Neural cell (in vitro differentiated cells): Measurements from ENCODE around the gene RND3. TPM values are rescaled to one million over a fixed set of nuclear protein-coding genes. Genes with fewer than 3 reads are reported as not detected.

Experiments used
- H2AFZ ChIP-seq: fragments of 200-600, 300-800 bp; sonication (generic), shearing (Covaris generic); 2 replicates; pipeline ENCODE4 v1.6.0; 2014; ENCODE audit warnings: low read depth, mild to moderate bottlenecking, antibody characterized with exemption, low read length, moderate library complexity
- H3F3A ChIP-seq: fragments of 200-600 bp; shearing (Covaris generic); 2 replicates; pipeline ENCODE4 v1.6.1; 2016; ENCODE audit warnings: mild to moderate bottlenecking, moderate library complexity, mixed read lengths, antibody characterized with exemption, low read length; ENCODE audit not compliant: insufficient read depth, poor library complexity, severe bottlenecking
- H3K27ac ChIP-seq: fragments of 200-600, 300-800 bp; sonication (generic), shearing (Covaris generic); 2 replicates; pipeline ENCODE4 v1.5.1; 2014; ENCODE audit warnings: mild to moderate bottlenecking, low read length, moderate library complexity
- H3K27me3 ChIP-seq: fragments of 300-800, 200-600 bp; sonication (generic), shearing (Covaris generic); 2 replicates; pipeline ENCODE4 v1.6.0; 2014; ENCODE audit warnings: mild to moderate bottlenecking, low read depth, low read length, moderate library complexity; ENCODE audit not compliant: insufficient read depth
- H3K36me3 ChIP-seq: fragments of 300-800, 200-600 bp; sonication (generic), shearing (Covaris generic); 2 replicates; pipeline ENCODE4 v1.5.1; 2014; ENCODE audit warnings: mild to moderate bottlenecking, antibody characterized with exemption, low read length, moderate library complexity; ENCODE audit not compliant: insufficient read depth
- H3K4me2 ChIP-seq: fragments of 300-800, 200-600 bp; sonication (generic), shearing (Covaris generic); 2 replicates; pipeline ENCODE4 v1.6.0; 2014; ENCODE audit warnings: mild to moderate bottlenecking, low read length
- H3K4me3 ChIP-seq: fragments of 300-800, 200-600 bp; sonication (generic), shearing (Covaris generic); 2 replicates; pipeline ENCODE4 v1.5.1; 2014; ENCODE audit warnings: mild to moderate bottlenecking, low read length, moderate library complexity
- H3K79me2 ChIP-seq: fragments of 200-600 bp; shearing (Covaris generic); replicated peaks from 2 replicates; pipeline ENCODE4 v1.6.0; 2014; ENCODE audit warnings: mild to moderate bottlenecking, low read length, moderate library complexity; ENCODE audit not compliant: insufficient read depth
- H3K9ac ChIP-seq: fragments of 300-800, 200-600 bp; sonication (generic), shearing (Covaris generic); 2 replicates; pipeline ENCODE4 v1.6.1; 2016; ENCODE audit warnings: mild to moderate bottlenecking, low read length, mixed read lengths
- H3K9me2 ChIP-seq: fragments of 200-600 bp; shearing (Covaris generic); 2 replicates; pipeline ENCODE4 v1.6.1; 2016; ENCODE audit warnings: mild to moderate bottlenecking, low read length, mixed read lengths; ENCODE audit not compliant: insufficient read depth
- H3K9me3 ChIP-seq: fragments of 200-600, 300-800 bp; sonication (generic), shearing (Covaris generic); 2 replicates; pipeline ENCODE4 v1.6.1; 2016; ENCODE audit warnings: mild to moderate bottlenecking, mixed run types, low read length, moderate library complexity, mixed read lengths
- H4K20me1 ChIP-seq: fragments of 200-600 bp; shearing (Covaris generic); 2 replicates; pipeline ENCODE4 v1.6.1; 2016; ENCODE audit warnings: mild to moderate bottlenecking, mixed run types; ENCODE audit not compliant: insufficient read depth
- EP300 ChIP-seq: fragments of 450-650 bp; conservative IDR thresholded peaks from 2 replicates; pipeline ENCODE4 v1.6.1; 2014; ENCODE audit warnings: antibody characterized with exemption, mild to moderate bottlenecking, moderate library complexity; ENCODE audit not compliant: poor library complexity, severe bottlenecking
- EZH2 ChIP-seq: fragments of 200-600, 300-800 bp; shearing (Covaris generic), sonication (generic); IDR thresholded peaks from 2 replicates; pipeline ENCODE4 v1.6.1; 2014; ENCODE audit warnings: antibody characterized with exemption, low read length, borderline replicate concordance, mild to moderate bottlenecking; ENCODE audit not compliant: insufficient read depth, poor library complexity, severe bottlenecking
- MXI1 ChIP-seq: fragments of 450-650 bp; conservative IDR thresholded peaks from 2 replicates; pipeline ENCODE4 v1.6.1; 2014; ENCODE audit warnings: antibody characterized with exemption, mild to moderate bottlenecking; ENCODE audit not compliant: poor library complexity, severe bottlenecking
- POLR2AphosphoS5 ChIP-seq: IDR thresholded peaks from 2 replicates; pipeline ENCODE4 v1.6.1; 2012
- RAD21 ChIP-seq: fragments of 450-650 bp; conservative IDR thresholded peaks from 2 replicates; pipeline ENCODE4 v1.6.1; 2014; ENCODE audit warnings: antibody characterized with exemption, mild to moderate bottlenecking, moderate library complexity
- SMC3 ChIP-seq: fragments of 450-650 bp; conservative IDR thresholded peaks from 2 replicates; pipeline ENCODE4 v1.6.1; 2014; ENCODE audit warnings: antibody characterized with exemption, mild to moderate bottlenecking, moderate library complexity; ENCODE audit not compliant: poor library complexity
- polyA plus RNA-seq: library from polyadenylated mRNA; depleted of rRNA; stranded (reverse); fragments of >200 nt; gene quantifications from 2 replicates; pipeline ENCODE4 v1.2.3, GENCODE V29; 2014
- TF ChIP-seq, protein P1 (sequence below): IDR thresholded peaks from 2 replicates; pipeline ENCODE4 v1.6.1; 2012; ENCODE audit warnings: borderline replicate concordance
- TF ChIP-seq, protein P2 (sequence below): fragments of 450-650 bp; IDR thresholded peaks from 2 replicates; pipeline ENCODE4 v1.5.1; 2014; ENCODE audit warnings: antibody characterized with exemption, mild to moderate bottlenecking, moderate library complexity; ENCODE audit not compliant: poor library complexity, severe bottlenecking

The RND3 gene
- polyA plus RNA-seq, 1 donor from 2014 or later = 143 TPM

DNA sequence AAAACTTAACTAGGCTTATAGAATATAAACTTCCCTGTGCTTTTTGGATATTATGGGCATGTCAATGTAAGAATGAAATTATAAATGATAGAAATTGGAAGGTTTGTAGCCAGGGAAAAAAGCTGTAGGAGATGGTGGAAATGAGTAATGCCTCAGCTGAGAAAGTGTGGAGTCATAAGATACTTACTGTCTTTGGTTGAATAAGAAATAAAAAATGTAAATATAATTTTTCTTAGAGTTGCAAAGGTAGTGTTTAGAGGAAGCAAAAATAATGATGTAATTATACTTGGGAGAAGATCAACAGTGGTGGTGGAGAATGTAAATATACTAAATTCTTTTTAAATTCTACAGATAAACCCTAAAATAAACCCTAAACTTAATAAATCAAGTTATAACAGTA lies 26.2 kb upstream of the RND3 start:
- Histone ChIP-seq H3K27ac (no peak overlapping the region), H3F3A (no peaks in the 10 kb centered on the region)

DNA sequence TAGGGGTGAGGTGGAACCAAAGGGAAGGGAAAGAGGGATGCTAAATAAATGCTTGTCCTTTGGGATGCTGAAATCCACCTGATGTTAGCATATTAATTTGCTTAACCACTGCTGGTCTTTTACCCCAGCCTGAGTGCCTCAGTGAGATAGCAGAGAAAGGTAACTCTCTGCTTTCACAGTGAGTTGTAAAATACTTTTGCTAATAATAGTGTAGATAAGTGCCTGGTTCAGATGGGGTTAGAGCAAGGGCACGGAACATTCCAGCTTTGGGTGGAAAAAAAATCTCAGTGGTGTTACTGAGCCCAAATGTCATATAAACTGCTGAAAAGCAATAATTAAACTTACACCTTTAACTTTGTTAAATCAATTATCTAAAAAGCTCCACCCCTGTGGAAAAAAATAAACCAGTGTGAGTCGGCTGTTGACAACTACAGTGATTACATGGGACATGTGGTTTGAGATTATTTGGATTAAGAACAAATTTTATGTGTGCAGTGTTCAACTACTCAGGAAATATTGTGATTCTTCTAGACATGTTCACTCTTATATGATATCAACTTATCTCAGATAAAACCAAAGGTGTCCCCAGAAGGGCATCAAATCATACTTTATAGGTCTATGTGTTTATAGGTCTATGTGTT lies 21.1 kb upstream of the RND3 start:
- Histone ChIP-seq H3K79me2 (no peaks in the 10 kb centered on the region), H3K4me2 (no peak overlapping the region), H3K9me3 (no peaks in the 10 kb centered on the region), H3F3A (no peaks in the 10 kb centered on the region), H3K27me3 (no peaks in the 10 kb centered on the region), H3K36me3 (no peaks in the 10 kb centered on the region), H2AFZ (no peak overlapping the region), H4K20me1 (no peaks in the 10 kb centered on the region), H3K27ac (no peak overlapping the region), H3K9ac (no peak overlapping the region), H3K4me3 (no peak overlapping the region), H3K9me2 (no peaks in the 10 kb centered on the region)
- TF ChIP-seq, protein P1, sequence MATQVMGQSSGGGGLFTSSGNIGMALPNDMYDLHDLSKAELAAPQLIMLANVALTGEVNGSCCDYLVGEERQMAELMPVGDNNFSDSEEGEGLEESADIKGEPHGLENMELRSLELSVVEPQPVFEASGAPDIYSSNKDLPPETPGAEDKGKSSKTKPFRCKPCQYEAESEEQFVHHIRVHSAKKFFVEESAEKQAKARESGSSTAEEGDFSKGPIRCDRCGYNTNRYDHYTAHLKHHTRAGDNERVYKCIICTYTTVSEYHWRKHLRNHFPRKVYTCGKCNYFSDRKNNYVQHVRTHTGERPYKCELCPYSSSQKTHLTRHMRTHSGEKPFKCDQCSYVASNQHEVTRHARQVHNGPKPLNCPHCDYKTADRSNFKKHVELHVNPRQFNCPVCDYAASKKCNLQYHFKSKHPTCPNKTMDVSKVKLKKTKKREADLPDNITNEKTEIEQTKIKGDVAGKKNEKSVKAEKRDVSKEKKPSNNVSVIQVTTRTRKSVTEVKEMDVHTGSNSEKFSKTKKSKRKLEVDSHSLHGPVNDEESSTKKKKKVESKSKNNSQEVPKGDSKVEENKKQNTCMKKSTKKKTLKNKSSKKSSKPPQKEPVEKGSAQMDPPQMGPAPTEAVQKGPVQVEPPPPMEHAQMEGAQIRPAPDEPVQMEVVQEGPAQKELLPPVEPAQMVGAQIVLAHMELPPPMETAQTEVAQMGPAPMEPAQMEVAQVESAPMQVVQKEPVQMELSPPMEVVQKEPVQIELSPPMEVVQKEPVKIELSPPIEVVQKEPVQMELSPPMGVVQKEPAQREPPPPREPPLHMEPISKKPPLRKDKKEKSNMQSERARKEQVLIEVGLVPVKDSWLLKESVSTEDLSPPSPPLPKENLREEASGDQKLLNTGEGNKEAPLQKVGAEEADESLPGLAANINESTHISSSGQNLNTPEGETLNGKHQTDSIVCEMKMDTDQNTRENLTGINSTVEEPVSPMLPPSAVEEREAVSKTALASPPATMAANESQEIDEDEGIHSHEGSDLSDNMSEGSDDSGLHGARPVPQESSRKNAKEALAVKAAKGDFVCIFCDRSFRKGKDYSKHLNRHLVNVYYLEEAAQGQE = no peak
- TF ChIP-seq EP300 = no peak

More for the DNA sequence above, 26.2 kb upstream of the RND3 start:
- H2AFZ ChIP-seq = no peak overlapping the region
- H3K4me2 ChIP-seq = no peak overlapping the region
- no peaks in the 10 kb centered on the region for H3K79me2 ChIP-seq
- no peaks in the 10 kb centered on the region for H3K27me3 ChIP-seq
- H3K9ac ChIP-seq = no peak overlapping the region
- no peaks in the 10 kb centered on the region for H3K9me3 ChIP-seq
- no peak overlapping the region for H3K4me3 ChIP-seq
- no peaks in the 10 kb centered on the region for H3K9me2 ChIP-seq
- no peaks in the 10 kb centered on the region for H3K36me3 ChIP-seq
- TF ChIP-seq SMC3 = no peak
- TF ChIP-seq POLR2AphosphoS5 = no peak
- TF ChIP-seq, protein P2, sequence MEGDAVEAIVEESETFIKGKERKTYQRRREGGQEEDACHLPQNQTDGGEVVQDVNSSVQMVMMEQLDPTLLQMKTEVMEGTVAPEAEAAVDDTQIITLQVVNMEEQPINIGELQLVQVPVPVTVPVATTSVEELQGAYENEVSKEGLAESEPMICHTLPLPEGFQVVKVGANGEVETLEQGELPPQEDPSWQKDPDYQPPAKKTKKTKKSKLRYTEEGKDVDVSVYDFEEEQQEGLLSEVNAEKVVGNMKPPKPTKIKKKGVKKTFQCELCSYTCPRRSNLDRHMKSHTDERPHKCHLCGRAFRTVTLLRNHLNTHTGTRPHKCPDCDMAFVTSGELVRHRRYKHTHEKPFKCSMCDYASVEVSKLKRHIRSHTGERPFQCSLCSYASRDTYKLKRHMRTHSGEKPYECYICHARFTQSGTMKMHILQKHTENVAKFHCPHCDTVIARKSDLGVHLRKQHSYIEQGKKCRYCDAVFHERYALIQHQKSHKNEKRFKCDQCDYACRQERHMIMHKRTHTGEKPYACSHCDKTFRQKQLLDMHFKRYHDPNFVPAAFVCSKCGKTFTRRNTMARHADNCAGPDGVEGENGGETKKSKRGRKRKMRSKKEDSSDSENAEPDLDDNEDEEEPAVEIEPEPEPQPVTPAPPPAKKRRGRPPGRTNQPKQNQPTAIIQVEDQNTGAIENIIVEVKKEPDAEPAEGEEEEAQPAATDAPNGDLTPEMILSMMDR = no peak
- TF ChIP-seq EZH2 = no peak
- TF ChIP-seq MXI1 = no peak
- TF ChIP-seq EP300 = no peak
- TF ChIP-seq, protein P1 = no peak
- TF ChIP-seq RAD21 = no peak
- H4K20me1 ChIP-seq = no peaks in the 10 kb centered on the region
